Fibroblast of lung (primary cell): Measurements from ENCODE around the gene CCDC39. TPM values are rescaled to one million over a fixed set of nuclear protein-coding genes. Genes with fewer than 3 reads are reported as not detected.

Experiments
- DNase-seq, 2 donors: peaks; one replicate each; pipeline versions ENCODE4 v3.0.0 to v3.0.0-alpha.2; 2010; ENCODE audit warnings: low read depth in 2 of 2
- H2AFZ ChIP-seq: 2 replicates; pipeline ENCODE4 v1.5.1; 2012; ENCODE audit warnings: low read length, control low read depth, inconsistent platforms
- H3K27ac ChIP-seq: 2 replicates; pipeline ENCODE4 v1.5.1; 2011; ENCODE audit warnings: low read length, control low read depth; ENCODE audit not compliant: insufficient read depth
- H3K27me3 ChIP-seq: 2 replicates; pipeline ENCODE4 v1.5.1; 2011; ENCODE audit warnings: mild to moderate bottlenecking, low read length; ENCODE audit not compliant: control insufficient read depth, insufficient read depth
- H3K36me3 ChIP-seq: 2 replicates; pipeline ENCODE4 v1.5.1; 2011; ENCODE audit warnings: low read length; ENCODE audit not compliant: control insufficient read depth, insufficient read depth
- H3K4me1 ChIP-seq: 2 replicates; pipeline ENCODE4 v1.5.1; 2011; ENCODE audit warnings: low read length; ENCODE audit not compliant: control insufficient read depth, insufficient read depth; ENCODE audit errors: extremely low read depth
- H3K4me2 ChIP-seq: 2 replicates; pipeline ENCODE4 v1.5.1; 2011; ENCODE audit warnings: low read length, control low read depth; ENCODE audit not compliant: insufficient read depth; ENCODE audit errors: extremely low read depth
- H3K4me3 ChIP-seq, 4 experiments: fragments of 200-600 bp in 1 of 4; sonication (generic) in 1 of 4; replicated peaks in 1 of 4; 2 replicates each; pipeline ENCODE4 v1.5.1; 2011 to 2016; ENCODE audit warnings: low read length in 4 of 4, low read depth in 3 of 4, mild to moderate bottlenecking in 3 of 4, control low read depth in 2 of 4, inconsistent platforms in 1 of 4, mixed read lengths in 1 of 4; ENCODE audit not compliant: insufficient read depth in 1 of 4; ENCODE audit errors: control extremely low read depth in 1 of 4
- H3K79me2 ChIP-seq: 2 replicates; pipeline ENCODE4 v1.5.1; 2012; ENCODE audit warnings: mild to moderate bottlenecking, low read length, inconsistent platforms; ENCODE audit not compliant: control insufficient read depth, insufficient read depth
- H3K9ac ChIP-seq: 2 replicates; pipeline ENCODE4 v1.5.1; 2011; ENCODE audit warnings: mild to moderate bottlenecking, low read length, control low read depth; ENCODE audit not compliant: insufficient read depth
- H3K9me3 ChIP-seq: 2 replicates; pipeline ENCODE4 v1.5.1; 2012; ENCODE audit warnings: low read depth, low read length; ENCODE audit not compliant: control insufficient read depth, insufficient read depth
- H4K20me1 ChIP-seq: 2 replicates; pipeline ENCODE4 v1.5.1; 2011; ENCODE audit warnings: low read length; ENCODE audit not compliant: control insufficient read depth, insufficient read depth; ENCODE audit errors: extremely low read depth
- EZH2 ChIP-seq: IDR thresholded peaks from 2 replicates; pipeline ENCODE4 v1.5.1; 2012; ENCODE audit warnings: low read length, control low read depth, mild to moderate bottlenecking; ENCODE audit errors: missing control alignments
- polyA plus RNA-seq, 2 donors: library from polyadenylated mRNA; depleted of rRNA in 1 of 2; stranded (reverse) in 1 of 2; unstranded in 1 of 2; fragments of >200 nt; gene quantifications; 2 replicates each; pipeline ENCODE4 v1.2.1, GENCODE V29; 2011 to 2012; ENCODE audit warnings: missing spikeins in 1 of 2
- total RNA-seq: library from RNA; depleted of rRNA; stranded (reverse); fragments of >200 nt; gene quantifications from 2 replicates; pipeline ENCODE4 v1.2.1, GENCODE V29; 2014
- TF ChIP-seq, protein P1 (sequence below), 2 donors: IDR thresholded peaks in 1 of 2; conservative IDR thresholded peaks in 1 of 2; 1 replicate in 1 of 2; 2 replicates in 1 of 2; pipeline ENCODE4 v1.5.1; 2011 to 2012; ENCODE audit warnings: low read length in 2 of 2, control low read depth in 1 of 2, inconsistent platforms in 1 of 2, low read depth in 1 of 2, mild to moderate bottlenecking in 1 of 2

Gene CCDC39
- total and polyA plus RNA-seq, 2 donors (not counting 1 experiment from before 2014, with no cell fraction given) = under 0.01 TPM; not detected in 1

DNA sequence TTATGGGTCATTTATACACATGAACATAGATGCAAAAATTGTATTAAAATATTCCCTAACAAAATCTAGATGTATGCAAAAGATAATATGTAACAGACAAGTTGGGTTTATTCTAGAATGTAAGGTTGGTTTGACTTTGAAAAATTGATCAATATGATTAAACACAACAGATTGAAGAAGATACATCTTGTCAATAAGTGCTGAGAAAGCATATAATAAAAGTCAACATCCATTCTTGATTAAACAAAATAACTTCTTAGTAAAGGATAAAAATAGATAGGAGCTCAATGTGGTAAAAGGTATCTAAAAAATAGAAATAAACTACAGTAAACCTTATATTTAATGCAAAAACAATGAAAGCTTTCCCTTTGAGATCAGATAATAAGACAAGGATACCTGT lies 38.3 kb downstream of the CCDC39 start:
- no peaks in the 10 kb centered on the region for H3K79me2 ChIP-seq
- H3K27me3 ChIP-seq = no peaks in the 10 kb centered on the region
- no peak for DNase-seq
- H3K4me3 ChIP-seq = no peak overlapping the region
- no peak overlapping the region for H3K9ac ChIP-seq
- H3K36me3 ChIP-seq = no peaks in the 10 kb centered on the region
- no peaks in the 10 kb centered on the region for H4K20me1 ChIP-seq
- no peak overlapping the region for H3K4me2 ChIP-seq
- TF ChIP-seq, protein P1, sequence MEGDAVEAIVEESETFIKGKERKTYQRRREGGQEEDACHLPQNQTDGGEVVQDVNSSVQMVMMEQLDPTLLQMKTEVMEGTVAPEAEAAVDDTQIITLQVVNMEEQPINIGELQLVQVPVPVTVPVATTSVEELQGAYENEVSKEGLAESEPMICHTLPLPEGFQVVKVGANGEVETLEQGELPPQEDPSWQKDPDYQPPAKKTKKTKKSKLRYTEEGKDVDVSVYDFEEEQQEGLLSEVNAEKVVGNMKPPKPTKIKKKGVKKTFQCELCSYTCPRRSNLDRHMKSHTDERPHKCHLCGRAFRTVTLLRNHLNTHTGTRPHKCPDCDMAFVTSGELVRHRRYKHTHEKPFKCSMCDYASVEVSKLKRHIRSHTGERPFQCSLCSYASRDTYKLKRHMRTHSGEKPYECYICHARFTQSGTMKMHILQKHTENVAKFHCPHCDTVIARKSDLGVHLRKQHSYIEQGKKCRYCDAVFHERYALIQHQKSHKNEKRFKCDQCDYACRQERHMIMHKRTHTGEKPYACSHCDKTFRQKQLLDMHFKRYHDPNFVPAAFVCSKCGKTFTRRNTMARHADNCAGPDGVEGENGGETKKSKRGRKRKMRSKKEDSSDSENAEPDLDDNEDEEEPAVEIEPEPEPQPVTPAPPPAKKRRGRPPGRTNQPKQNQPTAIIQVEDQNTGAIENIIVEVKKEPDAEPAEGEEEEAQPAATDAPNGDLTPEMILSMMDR (conservative IDR thresholded peaks at IDR 0.05 in 1 of 2, IDR thresholded peaks at IDR 0.05 in 1 of 2; ENCODE audit: low read depth in 1 of 2, low read length in 2 of 2) = no peak
- no peak overlapping the region for H3K27ac ChIP-seq
- no peaks in the 10 kb centered on the region for H3K9me3 ChIP-seq
- H3K4me1 ChIP-seq = no peaks in the 10 kb centered on the region
- no peak overlapping the region for H2AFZ ChIP-seq

DNA sequence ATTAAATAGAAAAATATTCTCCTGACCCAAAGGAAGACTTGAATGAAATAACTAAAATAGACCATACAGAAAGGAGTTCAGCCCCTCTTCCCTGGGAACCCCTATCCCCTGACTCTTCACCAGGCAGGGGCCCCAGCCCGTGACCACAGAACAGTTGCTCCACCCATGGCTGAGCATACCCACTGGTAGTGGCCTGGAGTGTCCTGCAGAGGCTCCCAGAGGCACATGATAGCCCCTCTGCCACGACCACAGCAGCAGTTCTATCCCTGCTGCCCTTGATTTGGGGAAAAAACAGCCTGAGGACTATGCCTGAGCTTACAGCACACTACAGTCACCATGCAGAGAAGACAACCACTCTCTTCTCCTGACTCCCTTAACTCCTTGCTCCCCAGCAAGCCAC lies 45.6 kb downstream of the CCDC39 start:
- Histone ChIP-seq H2AFZ (no peak overlapping the region), H3K36me3 (no peaks in the 10 kb centered on the region), H4K20me1 (no peaks in the 10 kb centered on the region), H3K4me3 (no peak overlapping the region), H3K4me1 (no peaks in the 10 kb centered on the region), H3K79me2 (no peaks in the 10 kb centered on the region), H3K9ac (no peak overlapping the region), H3K4me2 (no peak overlapping the region), H3K27ac (no peak overlapping the region), H3K9me3 (no peaks in the 10 kb centered on the region), H3K27me3 (no peaks in the 10 kb centered on the region)
- TF ChIP-seq, protein P1 (conservative IDR thresholded peaks at IDR 0.05 in 1 of 2, IDR thresholded peaks at IDR 0.05 in 1 of 2; ENCODE audit: low read depth in 1 of 2, low read length in 2 of 2) = no peak
- TF ChIP-seq EZH2 = no peak
- no peak for DNase-seq

DNA sequence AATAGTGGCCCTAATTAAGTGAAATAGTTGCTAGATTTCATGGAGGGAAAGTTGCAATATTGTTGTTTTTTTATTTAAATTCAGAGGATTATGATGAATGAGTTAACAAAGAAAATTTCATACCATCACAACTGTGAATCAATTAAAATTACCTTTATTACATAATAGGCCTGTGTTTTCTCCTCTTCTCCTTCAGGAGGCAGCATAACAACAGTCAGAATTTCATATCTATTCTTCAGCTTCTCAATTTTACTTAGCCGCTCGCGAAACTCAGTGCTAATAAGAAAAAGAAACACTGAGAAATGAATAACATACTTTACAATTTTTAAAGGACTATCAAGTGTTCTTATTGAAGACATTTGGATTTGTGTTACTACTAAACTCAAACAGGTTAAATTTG lies 48.0 kb downstream of the CCDC39 start:
- no peak for TF ChIP-seq EZH2
- TF ChIP-seq, protein P1 (conservative IDR thresholded peaks at IDR 0.05 in 1 of 2, IDR thresholded peaks at IDR 0.05 in 1 of 2; ENCODE audit: low read depth in 1 of 2, low read length in 2 of 2) = no peak
- no peak overlapping the region for H2AFZ ChIP-seq
- H3K27me3 ChIP-seq = no peaks in the 10 kb centered on the region
- no peak overlapping the region for H3K27ac ChIP-seq
- H3K4me3 ChIP-seq = no peak overlapping the region
- H4K20me1 ChIP-seq = no peaks in the 10 kb centered on the region
- H3K36me3 ChIP-seq = no peaks in the 10 kb centered on the region
- no peak overlapping the region for H3K4me2 ChIP-seq
- no peaks in the 10 kb centered on the region for H3K4me1 ChIP-seq
- DNase-seq = no peak
- H3K9me3 ChIP-seq = no peaks in the 10 kb centered on the region
- H3K9ac ChIP-seq = no peak overlapping the region
- no peaks in the 10 kb centered on the region for H3K79me2 ChIP-seq
